HG02623 (cell line): ENCODE results near the gene COPS4.
"Not testable (repeated sequence)": the region's sequence is repeated elsewhere in the genome, so short reads cannot be mapped to it uniquely, and the experiment has no call there.

Source experiments
- ATAC-seq: cut with Tn5 transposase; IDR thresholded peaks from one replicate; pipeline ENCODE4 v1.9.1; 2021; ENCODE audit warnings: moderate library complexity; ENCODE audit not compliant: unreplicated experiment

Gene COPS4

GRCh38 chr4:83022724-83023450 is 12.1 kb upstream of the COPS4 start:
- no peak for ATAC-seq

GRCh38 chr4:83023599-83023998 is 11.4 kb upstream of the COPS4 start:
- ATAC-seq: not testable (repeated sequence)

GRCh38 chr4:83024233-83024632 is 10.8 kb upstream of the COPS4 start:
- ATAC-seq: no peak

- no peak for ATAC-seq
Observed at GRCh38 chr4:83025563-83025962, 9.4 kb upstream of the COPS4 start.

- no peak for ATAC-seq
Observed at GRCh38 chr4:83028976-83029375, 6.0 kb upstream of the COPS4 start.

GRCh38 chr4:83029688-83030087 is 5.3 kb upstream of the COPS4 start:
- no peak for ATAC-seq

DNA sequence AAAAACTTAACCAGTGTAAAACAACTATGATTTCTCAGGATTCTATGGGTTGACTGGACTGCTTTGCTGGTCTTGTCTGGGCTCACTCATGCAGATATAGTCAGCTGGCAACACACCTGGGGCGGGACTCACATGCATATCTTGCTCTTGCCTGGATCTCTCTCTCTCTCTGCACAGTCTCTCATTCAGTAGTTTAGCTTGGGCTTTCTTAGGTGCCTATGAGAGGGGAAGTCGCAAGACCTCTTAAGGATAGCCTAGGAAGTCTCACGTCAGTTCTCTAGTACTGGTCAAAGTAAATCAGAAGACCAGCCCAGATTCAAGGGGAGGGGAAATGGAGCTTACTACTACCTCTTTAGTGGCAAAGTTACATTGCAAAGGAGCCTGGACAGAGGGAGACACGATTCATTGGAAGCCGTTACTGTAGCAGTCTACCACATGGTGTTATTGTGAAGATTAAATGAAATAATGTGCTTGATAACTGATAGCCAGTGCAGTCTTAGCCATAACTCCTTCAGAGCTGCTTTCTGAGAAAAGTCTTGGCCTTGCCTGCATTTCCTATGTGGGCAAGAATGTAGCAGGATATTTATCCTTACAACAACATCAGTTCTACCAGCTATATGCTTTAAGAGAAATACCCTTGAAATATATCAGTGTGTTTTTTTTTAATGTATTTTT is 2.1 kb downstream of the COPS4 start:
- no peak for ATAC-seq

DNA sequence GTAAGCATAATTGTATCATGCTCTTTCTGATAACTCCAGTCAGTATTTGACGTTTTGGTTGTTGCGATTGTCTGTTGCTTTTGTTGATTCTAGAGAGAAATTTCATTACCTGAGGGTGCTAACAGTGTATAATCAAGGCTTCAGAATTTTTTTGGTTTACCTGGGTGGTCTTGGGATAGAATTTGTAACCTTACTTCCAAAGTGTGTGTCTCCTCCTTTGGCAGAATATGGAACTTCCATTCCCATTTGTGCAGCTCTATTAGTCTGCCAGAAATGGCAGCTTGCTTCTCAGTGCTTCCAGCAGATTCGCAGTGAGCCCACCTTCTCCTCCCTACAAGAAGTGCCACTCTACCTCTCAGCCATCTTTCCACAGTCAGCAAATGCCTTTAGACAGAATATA is 5.3 kb downstream of the COPS4 start:
- no peak for ATAC-seq

GRCh38 chr4:83043157-83043556 is 8.2 kb downstream of the COPS4 start:
- ATAC-seq: not testable (repeated sequence)

- ATAC-seq: no peak
Observed at GRCh38 chr4:83043801-83044407, 8.9 kb downstream of the COPS4 start.

DNA sequence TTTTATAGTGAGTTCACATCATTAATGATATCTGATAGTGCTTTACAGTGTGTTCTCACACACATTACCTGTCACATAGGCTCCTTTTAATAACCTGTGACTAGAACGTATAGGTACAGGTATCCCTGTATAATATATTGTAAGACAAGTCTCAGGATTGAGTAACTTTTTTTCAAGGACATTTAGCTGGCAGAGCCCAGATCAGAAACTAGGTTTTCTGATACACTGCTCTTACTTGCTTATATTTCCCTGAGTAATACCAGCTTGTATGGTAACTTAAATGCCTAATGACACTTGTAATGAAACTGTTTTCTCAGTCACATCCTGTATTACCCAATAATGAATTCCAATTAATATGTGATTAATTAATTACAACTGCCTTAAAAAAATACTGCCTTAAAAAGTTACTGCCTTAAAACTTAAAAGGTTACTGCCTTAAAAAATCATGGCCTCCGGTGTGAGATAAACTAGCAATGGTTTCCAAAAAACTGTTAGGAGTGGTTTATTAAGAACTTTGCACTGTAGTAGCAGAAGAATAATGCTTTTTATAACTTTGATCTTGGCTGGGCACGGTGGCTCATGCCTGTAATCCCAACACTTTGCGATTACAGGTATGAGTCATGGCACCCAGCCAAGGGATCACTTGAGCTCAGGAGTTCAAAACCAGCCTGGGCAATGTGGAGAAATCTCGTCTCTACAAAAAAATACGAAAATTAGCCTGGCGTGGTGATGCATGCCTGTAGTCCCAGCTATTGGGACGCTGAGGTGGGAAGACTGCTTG is 11.9 kb downstream of the COPS4 start:
- ATAC-seq: no peak

- ATAC-seq: not testable (repeated sequence)
Observed at GRCh38 chr4:83048781-83049180, 13.8 kb downstream of the COPS4 start.

DNA sequence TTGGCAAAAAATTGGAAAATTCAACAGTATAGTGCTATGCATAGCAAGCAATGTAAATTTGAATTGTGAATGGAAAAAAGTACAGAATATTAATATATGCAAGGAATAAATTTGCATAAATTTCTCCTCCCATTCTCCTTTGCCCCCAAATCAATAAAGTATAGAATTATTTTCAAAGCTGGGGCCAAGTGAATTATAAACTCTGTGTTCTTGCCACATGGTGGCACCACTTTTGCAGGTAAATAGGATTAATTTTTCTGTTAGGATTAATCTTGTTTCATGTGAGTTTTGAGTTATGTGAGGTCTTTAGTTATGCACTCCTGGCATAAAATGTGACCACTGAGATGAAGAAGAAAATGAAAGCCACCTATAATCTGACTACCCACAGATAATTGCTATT is 19.9 kb downstream of the COPS4 start:
- ATAC-seq: no peak

DNA sequence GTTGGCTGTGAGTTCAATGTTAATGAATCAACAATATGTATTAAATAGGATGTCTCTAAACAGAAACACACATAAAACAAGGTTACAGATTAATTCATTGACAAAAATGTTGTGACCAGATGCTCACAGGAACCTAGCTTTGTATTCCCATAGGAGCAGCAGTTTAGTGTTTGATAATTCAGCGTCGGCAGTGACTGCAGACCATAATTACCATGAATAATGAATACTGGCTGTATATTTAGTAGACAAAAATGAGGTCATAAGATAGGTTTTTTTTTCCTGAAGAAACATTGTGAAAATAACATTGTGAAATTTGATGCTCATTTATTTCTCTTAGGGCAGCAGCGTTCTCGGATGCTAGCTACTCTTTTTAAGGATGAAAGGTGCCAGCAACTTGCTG is 27.8 kb downstream of the COPS4 start:
- no peak for ATAC-seq

GRCh38 chr4:83065266-83065665 is 30.3 kb downstream of the COPS4 start:
- no peak for ATAC-seq

DNA sequence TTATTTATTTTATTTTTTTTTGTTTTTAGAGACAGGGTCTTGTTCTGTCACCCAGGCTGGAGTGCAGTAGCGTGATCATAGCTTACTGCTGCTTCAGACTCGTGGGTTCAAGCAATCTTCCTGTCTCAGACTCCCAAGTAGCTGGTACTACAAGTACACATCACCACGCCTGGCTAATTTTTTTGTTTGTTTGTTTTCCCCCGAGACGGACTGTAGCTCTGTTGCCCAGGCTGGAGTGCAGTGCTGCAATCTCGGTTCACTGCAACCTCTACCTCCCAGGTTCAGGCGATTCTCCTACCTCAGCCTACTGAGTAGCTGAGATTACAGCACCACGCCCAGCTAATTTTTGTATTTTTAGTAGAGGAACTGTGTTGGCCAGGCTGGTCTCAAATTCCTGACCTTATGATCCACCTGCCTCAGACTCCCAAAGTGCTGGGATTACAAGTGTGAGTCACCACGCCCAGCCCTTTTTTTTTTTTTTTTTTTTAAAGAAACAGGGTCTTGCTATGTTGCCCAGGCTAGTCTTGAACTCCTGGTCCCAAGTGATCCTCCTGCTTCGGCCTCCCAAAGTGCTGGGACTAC is 32.2 kb downstream of the COPS4 start:
- no peak for ATAC-seq

- no peak for ATAC-seq
Observed at GRCh38 chr4:83071116-83071515, 36.1 kb downstream of the COPS4 start.

DNA sequence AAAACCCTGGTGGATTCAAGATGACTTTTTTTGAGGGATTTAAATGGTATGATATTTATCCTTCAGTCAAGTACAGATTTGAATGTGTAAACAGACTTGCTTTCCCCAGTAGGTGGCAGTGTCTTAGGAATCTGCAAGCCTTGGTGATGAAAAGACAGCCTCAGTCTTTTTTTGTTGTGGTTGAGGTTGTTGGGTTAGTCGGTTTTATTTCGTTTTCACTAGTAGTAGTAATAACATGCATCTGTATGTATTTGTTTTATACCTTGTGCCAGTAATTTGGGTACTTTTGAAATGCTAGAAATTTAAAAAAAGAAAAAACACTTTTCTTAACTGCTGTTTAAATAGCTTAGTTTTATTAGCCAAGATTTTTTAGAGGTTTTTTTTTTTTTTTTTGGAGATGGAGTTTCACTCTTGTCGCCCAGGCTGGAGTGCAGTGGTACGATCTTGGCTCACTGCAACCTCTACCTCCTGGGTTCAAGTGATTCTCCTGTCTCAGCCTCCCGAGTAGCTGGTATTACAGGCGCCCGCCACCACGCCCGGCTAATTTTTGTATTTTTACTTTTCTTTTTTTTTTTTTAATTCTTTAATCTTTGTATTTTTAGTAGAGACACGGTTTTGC is 39.2 kb downstream of the COPS4 start:
- ATAC-seq: peak; percentile 91

GRCh38 chr4:83074783-83075182 is 39.8 kb downstream of the COPS4 start:
- ATAC-seq: not testable (repeated sequence)

GRCh38 chr4:83075311-83076095 is 40.5 kb downstream of the COPS4 start:
- no peak for ATAC-seq
